Measurements from ENCODE around the gene STXBP6. TPM values are rescaled to one million over a fixed set of nuclear protein-coding genes. Genes with fewer than 3 reads are reported as not detected.

The STXBP6 gene
- total RNA-seq, 1 experiment from 2014 or later: not detected

GRCh38 chr14:24972844-24973243, 77.1 kb downstream of the STXBP6 start:
- Histone ChIP-seq H3K9me3 (ENCODE audit: control insufficient read depth, insufficient read depth, low read depth, low read length) (no peaks in the 10 kb centered on the region), H3K27me3 (ENCODE audit: control insufficient read depth, insufficient read depth, low read length) (no peaks in the 10 kb centered on the region), H3K4me1 (ENCODE audit: control insufficient read depth, insufficient read depth, low read length) (no peaks in the 10 kb centered on the region), H3K27ac (ENCODE audit: low read length) (no peak overlapping the region), H3K36me3 (ENCODE audit: control insufficient read depth, insufficient read depth, low read length) (no peaks in the 10 kb centered on the region), H3K4me3 (ENCODE audit: low read depth in 2 of 2, low read length in 2 of 2) (no peak overlapping the region)
- no TSS peak for BruUV-seq (replicated peaks)
- no peak for DNase-seq (ENCODE audit: low read depth, low spot score)
- in situ Hi-C loops (cut with HindIII; ENCODE audit: low pct_unique_long_range_greater_than_20kb, low sequenced_read_pairs) (no loop called here), intact Hi-C loops (cut with micrococcal nuclease; ENCODE audit: unreplicated experiment) (no loop called here)
- ChIA-PET POLR2A (no interaction called here), CTCF (no interaction called here)
- TF ChIP-seq CTCF (IDR thresholded peaks at IDR 0.05) (no peak), SIN3A (IDR thresholded peaks at IDR 0.05; ENCODE audit: borderline replicate concordance, insufficient read depth, low read depth, low read length) (no peak), TCF7L2 (IDR thresholded peaks at IDR 0.05; ENCODE audit: low read depth, low read length) (no peak), REST (IDR thresholded peaks at IDR 0.05; ENCODE audit: insufficient read depth in 1 of 2, low read depth in 2 of 2, low read length in 1 of 2) (no peak), POLR2AphosphoS5 (IDR thresholded peaks at IDR 0.05; ENCODE audit: low read depth, low read length) (no peak)
- no peak for ATAC-seq

GRCh38 chr14:24971255-24971654, 78.7 kb downstream of the STXBP6 start:
- Histone ChIP-seq H3K9me3 (ENCODE audit: control insufficient read depth, insufficient read depth, low read depth, low read length) (no peaks in the 10 kb centered on the region), H3K4me1 (ENCODE audit: control insufficient read depth, insufficient read depth, low read length) (no peaks in the 10 kb centered on the region), H3K27me3 (ENCODE audit: control insufficient read depth, insufficient read depth, low read length) (no peaks in the 10 kb centered on the region), H3K27ac (ENCODE audit: low read length) (no peak overlapping the region), H3K36me3 (ENCODE audit: control insufficient read depth, insufficient read depth, low read length) (no peaks in the 10 kb centered on the region), H3K4me3 (ENCODE audit: low read depth in 2 of 2, low read length in 2 of 2) (no peak overlapping the region)
- no peak for DNase-seq (ENCODE audit: low read depth, low spot score)
- TF ChIP-seq TCF7L2 (IDR thresholded peaks at IDR 0.05; ENCODE audit: low read depth, low read length) (no peak), POLR2AphosphoS5 (IDR thresholded peaks at IDR 0.05; ENCODE audit: low read depth, low read length) (no peak)
- POLR2A ChIA-PET: no interaction called here
- CTCF ChIA-PET: interaction anchor here (0.6 kb wide), 1 partner anchor 430 kb away, joined by 3 read pairs; no protein-coding TSS in a partner anchor
- ATAC-seq: no peak
- BruUV-seq (replicated peaks): no TSS peak
- intact Hi-C loops (cut with micrococcal nuclease; ENCODE audit: unreplicated experiment) (no loop called here), in situ Hi-C loops (cut with HindIII; ENCODE audit: low pct_unique_long_range_greater_than_20kb, low sequenced_read_pairs) (no loop called here)

- ATAC-seq (no peak), DNase-seq (ENCODE audit: low read depth, low spot score) (no peak)
- ChIA-PET POLR2A (no interaction called here), CTCF (no interaction called here)
- Histone ChIP-seq H3K27ac (ENCODE audit: low read length) (no peak overlapping the region), H3K9me3 (ENCODE audit: control insufficient read depth, insufficient read depth, low read depth, low read length) (no peaks in the 10 kb centered on the region), H3K4me1 (ENCODE audit: control insufficient read depth, insufficient read depth, low read length) (no peaks in the 10 kb centered on the region), H3K36me3 (ENCODE audit: control insufficient read depth, insufficient read depth, low read length) (no peaks in the 10 kb centered on the region), H3K4me3 (ENCODE audit: low read depth in 2 of 2, low read length in 2 of 2) (no peak overlapping the region), H3K27me3 (ENCODE audit: control insufficient read depth, insufficient read depth, low read length) (no peaks in the 10 kb centered on the region)
- intact Hi-C loops (cut with micrococcal nuclease; ENCODE audit: unreplicated experiment) (no loop called here), in situ Hi-C loops (cut with HindIII; ENCODE audit: low pct_unique_long_range_greater_than_20kb, low sequenced_read_pairs) (no loop called here)
- BruUV-seq (replicated peaks): no TSS peak
- TF ChIP-seq POLR2AphosphoS5 (IDR thresholded peaks at IDR 0.05; ENCODE audit: low read depth, low read length) (no peak), TCF7L2 (IDR thresholded peaks at IDR 0.05; ENCODE audit: low read depth, low read length) (no peak), REST (IDR thresholded peaks at IDR 0.05; ENCODE audit: insufficient read depth in 1 of 2, low read depth in 2 of 2, low read length in 1 of 2) (no peak), CTCF (IDR thresholded peaks at IDR 0.05) (no peak), SIN3A (IDR thresholded peaks at IDR 0.05; ENCODE audit: borderline replicate concordance, insufficient read depth, low read depth, low read length) (no peak)
These were observed 83.4 kb downstream of the STXBP6 start for GRCh38 chr14:24966579-24966964.
